ENCODE results near the gene TMEM117.

The TMEM117 gene

DNA sequence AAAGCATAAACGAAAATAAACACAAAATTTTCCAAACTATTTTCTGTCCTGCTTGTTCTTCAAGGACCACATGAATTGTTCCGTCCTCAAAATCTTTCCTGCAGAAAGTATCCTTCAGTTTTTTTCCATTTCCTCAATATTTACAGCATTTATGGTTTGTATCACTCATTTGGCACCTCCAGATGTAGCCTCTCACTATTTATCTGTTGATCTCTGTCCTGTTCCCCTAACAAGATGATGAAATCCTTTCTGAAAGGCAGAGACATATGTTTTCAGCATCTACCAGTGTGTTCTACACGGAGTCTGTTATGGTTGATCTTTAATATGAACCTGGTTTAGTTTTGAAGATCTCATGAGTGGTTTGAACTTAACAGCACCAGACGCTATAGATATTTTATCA, 550.1 kb downstream of the TMEM117 start:
- H3K36me3 ChIP-seq (ENCODE audit: control insufficient read depth in 1 of 2, insufficient read depth in 2 of 2, low read length in 2 of 2) = no peaks in the 10 kb centered on the region
- H3K4me1 ChIP-seq (ENCODE audit: control insufficient read depth in 1 of 2, insufficient read depth in 2 of 2, low read length in 2 of 2) = no peaks in the 10 kb centered on the region
- H3K4me3 ChIP-seq (ENCODE audit: low read depth in 1 of 2, low read length in 2 of 2) = no peak overlapping the region
- H3K27ac ChIP-seq (ENCODE audit: low read length) = no peak overlapping the region
- no peaks in the 10 kb centered on the region for H3K27me3 ChIP-seq (ENCODE audit: low read depth, low read length)
- H3K9me3 ChIP-seq (ENCODE audit: control insufficient read depth in 1 of 2, low read length in 2 of 2) = no peaks in the 10 kb centered on the region

DNA sequence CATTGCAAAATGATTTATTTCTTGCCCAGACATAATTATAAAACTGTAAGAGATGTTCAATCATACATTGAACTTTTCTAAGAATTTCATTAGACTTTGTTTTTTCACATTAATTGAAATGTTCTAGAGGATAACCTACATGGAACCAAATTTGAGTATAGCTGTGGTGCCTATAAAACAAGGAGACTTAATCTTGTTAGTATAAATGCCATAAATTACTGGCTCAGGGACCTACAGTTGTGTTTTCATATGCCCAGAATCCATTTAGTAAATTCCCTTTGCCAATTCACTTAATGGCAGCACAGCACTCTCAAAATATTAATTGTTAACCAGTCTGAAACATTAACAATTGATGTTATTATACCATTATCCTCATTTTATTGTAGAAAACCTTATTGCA, 551.7 kb downstream of the TMEM117 start:
- no peak overlapping the region for H3K27ac ChIP-seq (ENCODE audit: low read length)
- H3K4me1 ChIP-seq (ENCODE audit: control insufficient read depth in 1 of 2, insufficient read depth in 2 of 2, low read length in 2 of 2) = no peaks in the 10 kb centered on the region
- H3K27me3 ChIP-seq (ENCODE audit: low read depth, low read length) = no peaks in the 10 kb centered on the region
- no peaks in the 10 kb centered on the region for H3K36me3 ChIP-seq (ENCODE audit: control insufficient read depth in 1 of 2, insufficient read depth in 2 of 2, low read length in 2 of 2)
- no peaks in the 10 kb centered on the region for H3K9me3 ChIP-seq (ENCODE audit: control insufficient read depth in 1 of 2, low read length in 2 of 2)
- H3K4me3 ChIP-seq (ENCODE audit: low read depth in 1 of 2, low read length in 2 of 2) = no peak overlapping the region

DNA sequence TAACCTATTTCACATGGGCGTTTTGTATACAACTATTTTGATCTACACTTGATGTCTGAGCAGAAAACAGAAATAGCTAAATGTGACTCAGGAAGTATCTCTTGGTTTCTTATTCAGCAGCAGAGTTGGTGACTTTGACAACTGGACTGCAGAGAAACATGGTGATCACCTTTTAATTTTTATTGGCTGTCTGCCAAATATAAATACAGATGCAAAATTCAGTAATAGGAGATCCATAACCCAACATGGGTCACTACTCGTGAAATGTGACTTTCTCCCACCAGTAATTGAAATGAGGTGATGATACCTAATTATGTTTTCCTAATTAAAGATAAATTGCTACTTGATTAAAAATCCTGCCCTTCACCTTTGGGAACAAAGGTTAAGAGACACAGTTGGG, 553.2 kb downstream of the TMEM117 start:
- Histone ChIP-seq H3K27ac (ENCODE audit: low read length) (no peak overlapping the region), H3K36me3 (ENCODE audit: control insufficient read depth in 1 of 2, insufficient read depth in 2 of 2, low read length in 2 of 2) (no peaks in the 10 kb centered on the region), H3K4me1 (ENCODE audit: control insufficient read depth in 1 of 2, insufficient read depth in 2 of 2, low read length in 2 of 2) (no peaks in the 10 kb centered on the region), H3K4me3 (ENCODE audit: low read depth in 1 of 2, low read length in 2 of 2) (no peak overlapping the region), H3K27me3 (ENCODE audit: low read depth, low read length) (no peaks in the 10 kb centered on the region), H3K9me3 (ENCODE audit: control insufficient read depth in 1 of 2, low read length in 2 of 2) (no peaks in the 10 kb centered on the region)

DNA sequence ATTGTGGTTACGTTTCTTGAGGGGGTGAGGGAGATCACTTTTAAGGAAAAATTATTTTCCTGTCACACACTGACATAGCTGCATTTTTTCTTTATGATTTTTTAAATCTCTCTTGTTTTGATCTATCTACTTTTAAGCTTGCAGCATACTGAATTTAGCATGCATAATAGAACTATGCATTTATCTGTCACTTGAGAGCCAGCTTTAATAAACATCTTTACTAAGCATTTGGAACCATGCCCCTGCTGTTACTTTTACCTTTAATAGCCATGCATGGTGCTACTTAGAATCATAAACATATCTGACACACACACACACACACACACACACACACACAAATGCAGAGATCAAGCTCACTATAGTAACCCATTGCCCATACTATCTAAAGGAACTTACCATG, 554.0 kb downstream of the TMEM117 start:
- H3K27me3 ChIP-seq (ENCODE audit: low read depth, low read length) = no peaks in the 10 kb centered on the region
- H3K36me3 ChIP-seq (ENCODE audit: control insufficient read depth in 1 of 2, insufficient read depth in 2 of 2, low read length in 2 of 2) = no peaks in the 10 kb centered on the region
- no peak overlapping the region for H3K27ac ChIP-seq (ENCODE audit: low read length)
- H3K4me1 ChIP-seq (ENCODE audit: control insufficient read depth in 1 of 2, insufficient read depth in 2 of 2, low read length in 2 of 2) = no peaks in the 10 kb centered on the region
- no peaks in the 10 kb centered on the region for H3K9me3 ChIP-seq (ENCODE audit: control insufficient read depth in 1 of 2, low read length in 2 of 2)
- no peak overlapping the region for H3K4me3 ChIP-seq (ENCODE audit: low read depth in 1 of 2, low read length in 2 of 2)

DNA sequence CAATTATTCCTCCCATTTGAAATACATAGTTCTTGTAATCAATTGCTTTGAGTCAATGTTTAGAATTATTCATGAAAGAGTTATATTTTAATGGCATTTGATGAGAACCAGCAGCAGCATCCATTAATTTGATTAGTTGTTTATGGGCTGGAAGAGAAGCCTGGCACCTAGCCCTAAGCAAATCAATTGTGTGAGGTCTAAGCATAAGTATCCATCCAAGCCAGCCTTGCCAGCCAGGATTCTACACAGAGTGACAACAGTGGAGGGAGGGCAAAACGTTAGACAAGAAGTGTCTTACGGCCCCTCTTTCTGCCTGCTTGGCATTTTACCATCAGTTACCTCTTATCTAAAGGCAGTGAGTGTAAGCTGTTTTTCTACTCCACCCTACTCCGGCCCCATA, 561.8 kb downstream of the TMEM117 start:
- no peak overlapping the region for H3K27ac ChIP-seq (ENCODE audit: low read length)
- no peak overlapping the region for H3K4me3 ChIP-seq (ENCODE audit: low read depth in 1 of 2, low read length in 2 of 2)
- no peaks in the 10 kb centered on the region for H3K36me3 ChIP-seq (ENCODE audit: control insufficient read depth in 1 of 2, insufficient read depth in 2 of 2, low read length in 2 of 2)
- no peaks in the 10 kb centered on the region for H3K27me3 ChIP-seq (ENCODE audit: low read depth, low read length)
- no peaks in the 10 kb centered on the region for H3K9me3 ChIP-seq (ENCODE audit: control insufficient read depth in 1 of 2, low read length in 2 of 2)
- no peaks in the 10 kb centered on the region for H3K4me1 ChIP-seq (ENCODE audit: control insufficient read depth in 1 of 2, insufficient read depth in 2 of 2, low read length in 2 of 2)

DNA sequence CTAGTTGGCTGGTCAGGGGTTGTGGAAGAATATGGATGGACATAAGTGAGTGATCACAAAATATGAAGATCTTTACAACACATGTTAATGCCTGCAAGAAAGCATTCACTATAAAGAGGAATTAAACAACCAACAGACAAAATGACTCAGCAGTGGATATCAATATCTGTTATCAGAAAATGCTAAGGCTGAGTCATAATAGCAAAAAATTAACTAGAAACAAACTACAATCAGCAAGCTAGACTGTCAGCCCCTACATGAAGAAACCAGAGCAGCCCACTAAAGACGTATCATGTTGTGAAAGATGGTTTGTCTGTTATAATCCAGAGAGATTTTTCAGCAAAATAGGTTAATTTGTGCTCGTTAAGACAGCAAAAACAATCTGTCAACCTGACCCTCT, 567.3 kb downstream of the TMEM117 start:
- no peak overlapping the region for H3K4me3 ChIP-seq (ENCODE audit: low read depth in 1 of 2, low read length in 2 of 2)
- H3K9me3 ChIP-seq (ENCODE audit: control insufficient read depth in 1 of 2, low read length in 2 of 2) = no peaks in the 10 kb centered on the region
- no peaks in the 10 kb centered on the region for H3K27me3 ChIP-seq (ENCODE audit: low read depth, low read length)
- H3K36me3 ChIP-seq (ENCODE audit: control insufficient read depth in 1 of 2, insufficient read depth in 2 of 2, low read length in 2 of 2) = no peaks in the 10 kb centered on the region
- no peaks in the 10 kb centered on the region for H3K4me1 ChIP-seq (ENCODE audit: control insufficient read depth in 1 of 2, insufficient read depth in 2 of 2, low read length in 2 of 2)
- no peak overlapping the region for H3K27ac ChIP-seq (ENCODE audit: low read length)

DNA sequence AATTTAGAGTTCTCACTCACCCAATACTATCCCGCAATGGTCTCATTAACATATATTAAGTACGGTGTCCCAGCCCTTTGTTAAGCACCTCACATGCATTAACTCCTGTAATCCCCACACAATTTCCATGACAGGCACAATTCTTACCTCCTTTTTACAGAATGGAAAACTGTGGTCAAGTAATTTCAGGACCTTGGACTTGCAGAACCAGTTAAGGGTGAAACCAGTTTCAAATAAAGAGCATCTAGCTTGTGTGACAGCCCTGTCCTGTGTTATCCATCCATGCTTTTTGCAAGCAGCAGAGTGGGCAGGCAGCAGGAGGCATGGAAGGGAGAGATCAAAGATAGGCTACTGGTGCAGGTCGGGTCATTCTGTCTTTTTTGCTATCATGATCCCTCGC, 569.4 kb downstream of the TMEM117 start:
- Histone ChIP-seq H3K4me3 (ENCODE audit: low read depth in 1 of 2, low read length in 2 of 2) (no peak overlapping the region), H3K27ac (ENCODE audit: low read length) (no peak overlapping the region), H3K27me3 (ENCODE audit: low read depth, low read length) (no peaks in the 10 kb centered on the region), H3K4me1 (ENCODE audit: control insufficient read depth in 1 of 2, insufficient read depth in 2 of 2, low read length in 2 of 2) (no peaks in the 10 kb centered on the region), H3K36me3 (ENCODE audit: control insufficient read depth in 1 of 2, insufficient read depth in 2 of 2, low read length in 2 of 2) (no peaks in the 10 kb centered on the region), H3K9me3 (ENCODE audit: control insufficient read depth in 1 of 2, low read length in 2 of 2) (peaks cover 0 to 4% of the 10 kb centered on the region in 2 donors)

DNA sequence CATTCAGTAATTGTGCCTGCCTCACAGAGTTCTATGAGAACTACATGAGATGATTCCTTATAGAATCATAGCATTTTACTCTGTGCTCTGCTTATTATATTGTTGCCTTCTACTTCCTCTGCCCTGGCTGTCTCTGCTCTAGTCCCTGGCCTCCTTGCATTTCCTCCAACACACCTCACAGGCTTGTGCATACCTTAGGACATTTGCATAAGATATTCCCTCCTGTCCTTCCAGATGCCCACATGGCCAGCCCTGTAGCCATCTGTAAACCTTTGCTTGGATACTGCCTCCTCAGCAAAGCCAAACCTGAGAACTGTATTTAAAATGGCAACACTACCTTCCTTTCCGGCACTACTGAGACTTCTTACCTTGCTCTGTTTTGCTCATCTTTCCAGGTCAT, 586.7 kb downstream of the TMEM117 start:
- Histone ChIP-seq H3K4me3 (ENCODE audit: low read depth in 1 of 2, low read length in 2 of 2) (no peak overlapping the region), H3K4me1 (ENCODE audit: control insufficient read depth in 1 of 2, insufficient read depth in 2 of 2, low read length in 2 of 2) (no peaks in the 10 kb centered on the region), H3K27me3 (ENCODE audit: low read depth, low read length) (no peaks in the 10 kb centered on the region), H3K27ac (ENCODE audit: low read length) (no peak overlapping the region), H3K9me3 (ENCODE audit: control insufficient read depth in 1 of 2, low read length in 2 of 2) (no peaks in the 10 kb centered on the region), H3K36me3 (ENCODE audit: control insufficient read depth in 1 of 2, insufficient read depth in 2 of 2, low read length in 2 of 2) (no peaks in the 10 kb centered on the region)

DNA sequence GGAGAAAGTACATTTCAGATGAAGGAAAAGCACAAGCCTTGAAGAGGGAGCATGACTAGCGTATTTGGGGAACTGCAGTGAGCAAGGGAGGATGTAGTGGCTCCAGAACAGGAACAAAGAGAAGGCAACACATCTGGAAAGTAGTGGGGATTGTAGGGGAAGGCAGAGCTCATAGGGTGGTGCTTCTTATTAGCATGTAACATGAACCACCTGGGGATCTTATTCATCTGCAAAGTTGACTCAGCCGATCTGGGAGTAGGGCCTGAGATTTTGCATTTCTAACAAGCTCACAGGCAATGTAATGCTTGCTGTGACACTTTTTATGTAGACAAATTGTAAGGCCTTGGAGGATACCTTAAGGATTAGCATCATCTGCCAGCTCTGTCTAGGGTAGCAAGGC, 592.9 kb downstream of the TMEM117 start:
- no peaks in the 10 kb centered on the region for H3K4me1 ChIP-seq (ENCODE audit: control insufficient read depth in 1 of 2, insufficient read depth in 2 of 2, low read length in 2 of 2)
- no peaks in the 10 kb centered on the region for H3K36me3 ChIP-seq (ENCODE audit: control insufficient read depth in 1 of 2, insufficient read depth in 2 of 2, low read length in 2 of 2)
- H3K4me3 ChIP-seq (ENCODE audit: low read depth in 1 of 2, low read length in 2 of 2) = no peak overlapping the region
- H3K27ac ChIP-seq (ENCODE audit: low read length) = no peak overlapping the region
- no peaks in the 10 kb centered on the region for H3K27me3 ChIP-seq (ENCODE audit: low read depth, low read length)
- no peaks in the 10 kb centered on the region for H3K9me3 ChIP-seq (ENCODE audit: control insufficient read depth in 1 of 2, low read length in 2 of 2)

DNA sequence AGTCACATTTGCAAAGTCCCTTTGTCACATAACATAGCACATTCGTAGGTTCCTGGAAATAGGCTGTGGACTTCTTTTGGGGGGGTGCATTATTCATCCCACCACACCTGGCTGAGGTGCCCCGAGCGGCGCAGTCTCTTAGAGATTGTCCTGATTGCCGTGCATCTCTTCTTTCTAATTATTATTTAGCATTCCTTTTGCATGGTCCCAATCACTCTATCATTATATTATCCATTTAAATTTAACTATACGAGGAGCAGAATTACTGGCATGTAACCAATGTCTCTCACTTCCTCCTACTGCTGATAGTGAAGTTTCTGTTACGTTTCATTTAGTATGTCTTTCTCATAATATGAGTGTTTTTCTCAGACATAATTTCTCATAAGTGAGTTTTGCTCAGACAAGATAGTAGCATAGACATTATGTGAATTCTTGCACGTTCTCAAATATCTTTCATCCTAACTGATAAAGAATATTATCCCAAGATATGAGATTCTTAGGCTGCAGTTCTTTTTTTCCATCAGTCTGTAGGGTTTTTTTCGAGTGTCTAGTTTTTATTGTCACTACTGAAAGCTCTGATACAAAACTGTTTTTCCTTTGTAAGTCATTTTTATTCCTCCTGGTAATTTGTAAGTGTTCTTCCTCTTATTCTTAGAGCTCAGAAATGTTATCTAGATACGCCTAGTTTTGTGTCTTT, 595.9 kb downstream of the TMEM117 start:
- no peak overlapping the region for H3K4me3 ChIP-seq (ENCODE audit: low read depth in 1 of 2, low read length in 2 of 2)
- H3K4me1 ChIP-seq (ENCODE audit: control insufficient read depth in 1 of 2, insufficient read depth in 2 of 2, low read length in 2 of 2) = no peaks in the 10 kb centered on the region
- H3K9me3 ChIP-seq (ENCODE audit: control insufficient read depth in 1 of 2, low read length in 2 of 2) = no peaks in the 10 kb centered on the region
- no peaks in the 10 kb centered on the region for H3K36me3 ChIP-seq (ENCODE audit: control insufficient read depth in 1 of 2, insufficient read depth in 2 of 2, low read length in 2 of 2)
- no peak overlapping the region for H3K27ac ChIP-seq (ENCODE audit: low read length)
- H3K27me3 ChIP-seq (ENCODE audit: low read depth, low read length) = no peaks in the 10 kb centered on the region

DNA sequence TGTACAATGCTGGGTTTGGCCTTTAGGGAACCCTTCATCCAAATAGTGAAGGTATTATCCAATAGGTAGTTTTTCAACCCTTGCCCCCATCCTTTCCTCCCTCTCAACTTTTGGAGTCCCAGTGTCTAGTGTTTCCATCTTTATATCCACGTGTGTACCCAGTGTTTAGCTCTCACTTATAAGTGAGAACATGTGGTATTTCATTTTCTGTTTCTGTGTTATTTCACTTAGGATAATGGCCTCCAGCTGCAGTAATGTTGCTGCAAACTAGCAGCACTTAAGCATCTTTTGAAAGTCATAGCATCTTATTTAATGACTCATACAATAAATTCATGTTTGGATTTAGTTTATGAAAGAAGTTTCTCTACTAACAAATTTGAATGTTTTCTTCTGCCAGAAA, 597.8 kb downstream of the TMEM117 start:
- no peak overlapping the region for H3K4me3 ChIP-seq (ENCODE audit: low read depth in 1 of 2, low read length in 2 of 2)
- no peaks in the 10 kb centered on the region for H3K4me1 ChIP-seq (ENCODE audit: control insufficient read depth in 1 of 2, insufficient read depth in 2 of 2, low read length in 2 of 2)
- no peaks in the 10 kb centered on the region for H3K27me3 ChIP-seq (ENCODE audit: low read depth, low read length)
- no peaks in the 10 kb centered on the region for H3K36me3 ChIP-seq (ENCODE audit: control insufficient read depth in 1 of 2, insufficient read depth in 2 of 2, low read length in 2 of 2)
- H3K9me3 ChIP-seq (ENCODE audit: control insufficient read depth in 1 of 2, low read length in 2 of 2) = no peaks in the 10 kb centered on the region
- no peak overlapping the region for H3K27ac ChIP-seq (ENCODE audit: low read length)

DNA sequence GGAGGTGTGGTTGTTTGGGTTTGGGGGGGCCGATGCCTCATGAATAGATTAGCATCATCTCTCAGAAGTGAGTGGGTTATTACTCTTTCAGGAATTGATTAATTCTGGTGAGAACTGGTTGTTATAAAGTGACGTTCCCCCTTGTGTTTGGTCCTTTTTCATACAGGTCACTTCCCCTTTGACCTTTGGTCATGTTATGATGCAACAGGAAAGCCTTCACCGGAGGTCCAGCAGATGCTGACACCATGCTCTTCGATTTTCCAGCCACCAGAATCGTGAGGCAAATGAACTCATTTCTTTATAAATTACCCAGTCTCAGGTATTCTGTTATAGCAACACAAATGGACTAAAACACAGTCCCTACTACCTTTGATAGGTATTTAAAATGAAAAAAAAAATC, 600.9 kb downstream of the TMEM117 start:
- no peaks in the 10 kb centered on the region for H3K27me3 ChIP-seq (ENCODE audit: low read depth, low read length)
- no peak overlapping the region for H3K4me3 ChIP-seq (ENCODE audit: low read depth in 1 of 2, low read length in 2 of 2)
- no peaks in the 10 kb centered on the region for H3K4me1 ChIP-seq (ENCODE audit: control insufficient read depth in 1 of 2, insufficient read depth in 2 of 2, low read length in 2 of 2)
- no peaks in the 10 kb centered on the region for H3K36me3 ChIP-seq (ENCODE audit: control insufficient read depth in 1 of 2, insufficient read depth in 2 of 2, low read length in 2 of 2)
- no peak overlapping the region for H3K27ac ChIP-seq (ENCODE audit: low read length)
- H3K9me3 ChIP-seq (ENCODE audit: control insufficient read depth in 1 of 2, low read length in 2 of 2) = no peaks in the 10 kb centered on the region
